H1 (cell line): Measurements from ENCODE around the gene MITF. TPM values are rescaled to one million over a fixed set of nuclear protein-coding genes. Genes with fewer than 3 reads are reported as not detected.

Experiments
- CTCF ChIA-PET: fragments of 300-600 bp; sonication (Branson Sonifier 250); formaldehyde crosslinking; loops from one replicate; lab custom pipeline; 2021; ENCODE audit not compliant: partially characterized antibody; lab: Charles Lee
- POLR2A ChIA-PET: fragments of 300-600 bp; sonication (Branson Sonifier 250); formaldehyde crosslinking; loops from one replicate; lab custom pipeline; 2021; ENCODE audit warnings: inconsistent platforms; ENCODE audit not compliant: partially characterized antibody; lab: Charles Lee
- DNase-seq, 2 experiments: peaks; one replicate each; pipeline versions ENCODE4 v3.0.0 to v3.0.0-alpha.2; 2010 to 2022; ENCODE audit warnings: low spot score in 2 of 2, low read depth in 1 of 2, mixed read lengths in 1 of 2
- FAIRE-seq: peaks from 2 replicates; lab custom pipeline; 2011; peaks lifted over from hg19 to GRCh38; lab: Jason Lieb, UNC
- H2AFZ ChIP-seq: 2 replicates; pipeline ENCODE4 v1.8.1; 2012; ENCODE audit warnings: low read length, inconsistent platforms
- H2AK5ac ChIP-seq: 2 replicates; pipeline ENCODE4 v1.6.1; 2013; ENCODE audit warnings: low read depth, low read length
- H2BK120ac ChIP-seq: replicated peaks from 2 replicates; pipeline ENCODE3; 2013; ENCODE audit warnings: low read depth, low read length, inconsistent platforms
- H2BK12ac ChIP-seq: 2 replicates; pipeline ENCODE4 v1.6.1; 2013; ENCODE audit warnings: low read depth, low read length
- H2BK15ac ChIP-seq: 2 replicates; pipeline ENCODE4 v1.6.1; 2013; ENCODE audit warnings: low read length
- H2BK20ac ChIP-seq: 2 replicates; pipeline ENCODE4 v1.6.1; 2013; ENCODE audit warnings: low read length
- H2BK5ac ChIP-seq: 2 replicates; pipeline ENCODE4 v1.6.1; 2013; ENCODE audit warnings: low read depth, low read length
- H3K14ac ChIP-seq: 2 replicates; pipeline ENCODE4 v1.6.1; 2013; ENCODE audit warnings: inconsistent platforms; ENCODE audit not compliant: insufficient read length
- H3K18ac ChIP-seq: 2 replicates; pipeline ENCODE4 v1.6.1; 2013; ENCODE audit warnings: low read length; ENCODE audit errors: extremely low read depth
- H3K23ac ChIP-seq: 2 replicates; pipeline ENCODE4 v1.6.1; 2013; ENCODE audit warnings: inconsistent platforms; ENCODE audit not compliant: insufficient read length
- H3K23me2 ChIP-seq: 2 replicates; pipeline ENCODE4 v1.6.1; 2013; ENCODE audit warnings: low read depth, low read length
- H3K27ac ChIP-seq: 2 replicates; pipeline ENCODE4 v1.6.1; 2011; ENCODE audit warnings: low read depth, low read length, inconsistent platforms
- H3K27me3 ChIP-seq, 4 experiments: replicated peaks in 1 of 4; 1 replicate in 1 of 4; 2 replicates in 3 of 4; pipeline versions ENCODE4 v1.6.1 to v1.8.1; 2011 to 2013; ENCODE audit warnings: low read length in 3 of 4, mild to moderate bottlenecking in 3 of 4, inconsistent platforms in 2 of 4, mixed read lengths in 2 of 4, moderate library complexity in 1 of 4; ENCODE audit not compliant: control insufficient read depth in 3 of 4, insufficient read depth in 3 of 4; ENCODE audit errors: extremely low read depth in 1 of 4
- H3K36me3 ChIP-seq, 4 experiments: 2 replicates each; pipeline versions ENCODE4 v1.6.1 to v1.8.1; 2011 to 2013; ENCODE audit warnings: mild to moderate bottlenecking in 4 of 4, low read length in 3 of 4, moderate library complexity in 2 of 4, control low read depth in 1 of 4, inconsistent platforms in 1 of 4; ENCODE audit not compliant: insufficient read depth in 4 of 4, control insufficient read depth in 2 of 4
- H3K4ac ChIP-seq: replicated peaks from 2 replicates; pipeline ENCODE3; 2013; ENCODE audit warnings: low read length, low read depth, mixed read lengths, inconsistent platforms; ENCODE audit not compliant: insufficient read length
- H3K4me1 ChIP-seq, 4 experiments: replicated peaks in 1 of 4; 1 replicate in 1 of 4; 2 replicates in 3 of 4; pipeline versions ENCODE4 v1.6.1 to v1.8.1; 2011 to 2013; ENCODE audit warnings: low read length in 3 of 4, inconsistent platforms in 2 of 4, mixed read lengths in 1 of 4; ENCODE audit not compliant: insufficient read depth in 4 of 4, control insufficient read depth in 3 of 4
- H3K4me2 ChIP-seq, 2 experiments: 2 replicates each; pipeline versions ENCODE4 v1.6.1 to v1.8.1; 2011 to 2013; ENCODE audit warnings: low read depth in 2 of 2, low read length in 2 of 2, control low read depth in 1 of 2, inconsistent platforms in 1 of 2, mild to moderate bottlenecking in 1 of 2; ENCODE audit not compliant: insufficient read depth in 1 of 2
- H3K4me3 ChIP-seq, 4 experiments: fragments of 200-600, 300-600 bp in 1 of 4; sonication (generic), shearing (Covaris generic), sonication (Bioruptor Twin) in 1 of 4; 2 replicates each; pipeline versions ENCODE4 v1.5.1 to v1.8.1; 2011 to 2016; ENCODE audit warnings: low read length in 4 of 4, low read depth in 3 of 4, control low read depth in 2 of 4, inconsistent platforms in 2 of 4, mild to moderate bottlenecking in 2 of 4, mixed read lengths in 1 of 4, moderate library complexity in 1 of 4; ENCODE audit not compliant: insufficient read depth in 2 of 4; ENCODE audit errors: extremely low read depth in 1 of 4
- H3K56ac ChIP-seq: replicated peaks from 2 replicates; pipeline ENCODE3; 2013; ENCODE audit warnings: low read depth, mild to moderate bottlenecking, mixed read lengths, low read length, inconsistent platforms; ENCODE audit not compliant: insufficient read length
- H3K79me1 ChIP-seq: 2 replicates; pipeline ENCODE4 v1.6.1; 2013; ENCODE audit warnings: low read depth, low read length, control low read depth
- H3K79me2 ChIP-seq, 2 experiments: 2 replicates each; pipeline versions ENCODE4 v1.6.1 to v1.8.1; 2012 to 2013; ENCODE audit warnings: low read length in 2 of 2, mild to moderate bottlenecking in 2 of 2, inconsistent platforms in 1 of 2; ENCODE audit not compliant: insufficient read depth in 2 of 2, control insufficient read depth in 1 of 2
- H3K9ac ChIP-seq, 4 experiments: replicated peaks in 1 of 4; 1 replicate in 1 of 4; 2 replicates in 3 of 4; pipeline versions ENCODE4 v1.6.1 to v1.8.1; 2011 to 2013; ENCODE audit warnings: low read depth in 3 of 4, low read length in 3 of 4, control low read depth in 2 of 4, mild to moderate bottlenecking in 2 of 4, moderate library complexity in 2 of 4, inconsistent platforms in 1 of 4; ENCODE audit errors: extremely low read depth in 1 of 4
- H3K9me3 ChIP-seq, 2 experiments: 2 replicates each; pipeline versions ENCODE4 v1.6.1 to v1.8.1; 2012 to 2013; ENCODE audit warnings: mild to moderate bottlenecking in 2 of 2, moderate library complexity in 2 of 2, control low read depth in 1 of 2, inconsistent platforms in 1 of 2, low read depth in 1 of 2, low read length in 1 of 2, mixed read lengths in 1 of 2; ENCODE audit not compliant: insufficient read depth in 2 of 2
- H4K20me1 ChIP-seq, 2 experiments: replicated peaks in 1 of 2; 2 replicates each; pipeline versions ENCODE3 to v1.8.1; 2011 to 2013; ENCODE audit warnings: inconsistent platforms in 2 of 2, low read length in 2 of 2, mild to moderate bottlenecking in 1 of 2; ENCODE audit not compliant: insufficient read depth in 2 of 2, control insufficient read depth in 1 of 2
- H4K5ac ChIP-seq: 2 replicates; pipeline ENCODE4 v1.6.1; 2013; ENCODE audit warnings: low read length, low read depth, mixed read lengths, inconsistent platforms; ENCODE audit not compliant: insufficient read length
- H4K8ac ChIP-seq: 2 replicates; pipeline ENCODE4 v1.8.0; 2013; ENCODE audit warnings: mild to moderate bottlenecking, moderate library complexity, low read length, inconsistent platforms; ENCODE audit not compliant: insufficient read depth; ENCODE audit errors: extremely low read depth
- H4K91ac ChIP-seq: replicated peaks from 2 replicates; pipeline ENCODE3; 2013; ENCODE audit warnings: low read length, mixed read lengths, inconsistent platforms; ENCODE audit not compliant: insufficient read length
- ASH2L ChIP-seq: fragments of 200-600, 300-600 bp; sonication (generic); IDR thresholded peaks from one replicate; pipeline ENCODE4 v1.7.1; 2017; ENCODE audit warnings: low read length
- BACH1 ChIP-seq: IDR thresholded peaks from 2 replicates; pipeline ENCODE4 v1.6.1; 2012; ENCODE audit warnings: low read length, improper control_type of control experiment
- BRCA1 ChIP-seq: IDR thresholded peaks from 2 replicates; pipeline ENCODE4 v1.6.1; 2012; ENCODE audit warnings: low read depth, low read length, improper control_type of control experiment
- EP300 ChIP-seq, 2 experiments: IDR thresholded peaks; 1 replicate in 1 of 2; 2 replicates in 1 of 2; pipeline ENCODE4 v1.6.1; 2011 to 2012; ENCODE audit warnings: low read depth in 2 of 2, low read length in 2 of 2, mild to moderate bottlenecking in 2 of 2, borderline replicate concordance in 1 of 2, inconsistent platforms in 1 of 2, moderate library complexity in 1 of 2
- KDM4A ChIP-seq: IDR thresholded peaks from one replicate; pipeline ENCODE4 v1.7.1; 2012; ENCODE audit warnings: low read depth, mild to moderate bottlenecking, moderate library complexity, low read length, inconsistent platforms; ENCODE audit not compliant: severe bottlenecking
- KDM5A ChIP-seq: fragments of 200-600 bp; IDR thresholded peaks from 2 replicates; pipeline ENCODE4 v1.7.1; 2012; ENCODE audit warnings: mild to moderate bottlenecking, low read length, inconsistent platforms, mixed read lengths
- NRF1 ChIP-seq: IDR thresholded peaks from 2 replicates; pipeline ENCODE4 v1.6.1; 2011; ENCODE audit warnings: mild to moderate bottlenecking, low read depth, low read length, improper control_type of control experiment
- RAD21 ChIP-seq, 2 experiments: IDR thresholded peaks in 1 of 2; conservative IDR thresholded peaks in 1 of 2; 2 replicates each; pipeline ENCODE4 v1.6.1; 2011; ENCODE audit warnings: low read depth in 2 of 2, low read length in 2 of 2, improper control_type of control experiment in 1 of 2, inconsistent platforms in 1 of 2, mild to moderate bottlenecking in 1 of 2, moderate library complexity in 1 of 2
- SP1 ChIP-seq: IDR thresholded peaks from 2 replicates; pipeline ENCODE4 v1.6.1; 2011; ENCODE audit warnings: low read depth, low read length
- SUZ12 ChIP-seq: fragments of 200-600 bp; sonication (generic); IDR thresholded peaks from 2 replicates; pipeline ENCODE4 v1.6.1; 2012; ENCODE audit warnings: mild to moderate bottlenecking, inconsistent platforms, low read length, moderate library complexity, mixed read lengths
- TBP ChIP-seq: IDR thresholded peaks from 2 replicates; pipeline ENCODE4 v1.6.1; 2011; ENCODE audit warnings: low read depth, low read length, improper control_type of control experiment
- WGBS, 2 experiments: shearing (Covaris generic) in 1 of 2; methylation state at CpG; one replicate each; pipeline versions ENCODE4 v1.1.6 to v1.1.7; 2013 to 2015; ENCODE audit warnings: low lambda C conversion rate in 2 of 2, mixed read lengths in 2 of 2, inconsistent platforms in 1 of 2, low coverage in 1 of 2, missing lambda C conversion rate in 1 of 2; ENCODE audit not compliant: insufficient replicate concordance in 2 of 2, insufficient coverage in 1 of 2, insufficient read length in 1 of 2; ENCODE audit errors: extremely low coverage in 1 of 2, missing lambda C conversion rate in 1 of 2; 5-methylcytosine and 5-hydroxymethylcytosine counted together
- polyA plus RNA-seq, 7 experiments: library from polyadenylated mRNA; depleted of rRNA in 3 of 7; stranded (reverse) in 5 of 7; unstranded in 2 of 7; fragments of >200 nt in 5 of 7; fragments of 200-250 nt in 2 of 7; gene quantifications; 1 replicate in 5 of 7; 2 replicates in 1 of 7; 4 replicates in 1 of 7; pipeline versions ENCODE4 v1.2.1 to v1.2.3, GENCODE V29; 2011 to 2013; ENCODE audit warnings: missing spikeins in 2 of 7, mixed read lengths in 2 of 7
- total RNA-seq: library from RNA; stranded (reverse); fragmentation: NEBNext Ultra II Directional; extraction: Animal tissue kit (Norgen Biotek cat#: 25700); gene quantifications from 2 replicates; pipeline ENCODE4 v1.2.1, GENCODE V29; 2021
- TF ChIP-seq, protein P1 (sequence below): IDR thresholded peaks from 2 replicates; pipeline ENCODE4 v1.6.1; 2012; ENCODE audit warnings: inconsistent platforms

Gene MITF
- total and polyA plus RNA-seq, 2 of the 8 experiments (the other 6 are each of a cell fraction or from before 2014, with no cell fraction given), result 0.53 to 1.4 TPM

DNA sequence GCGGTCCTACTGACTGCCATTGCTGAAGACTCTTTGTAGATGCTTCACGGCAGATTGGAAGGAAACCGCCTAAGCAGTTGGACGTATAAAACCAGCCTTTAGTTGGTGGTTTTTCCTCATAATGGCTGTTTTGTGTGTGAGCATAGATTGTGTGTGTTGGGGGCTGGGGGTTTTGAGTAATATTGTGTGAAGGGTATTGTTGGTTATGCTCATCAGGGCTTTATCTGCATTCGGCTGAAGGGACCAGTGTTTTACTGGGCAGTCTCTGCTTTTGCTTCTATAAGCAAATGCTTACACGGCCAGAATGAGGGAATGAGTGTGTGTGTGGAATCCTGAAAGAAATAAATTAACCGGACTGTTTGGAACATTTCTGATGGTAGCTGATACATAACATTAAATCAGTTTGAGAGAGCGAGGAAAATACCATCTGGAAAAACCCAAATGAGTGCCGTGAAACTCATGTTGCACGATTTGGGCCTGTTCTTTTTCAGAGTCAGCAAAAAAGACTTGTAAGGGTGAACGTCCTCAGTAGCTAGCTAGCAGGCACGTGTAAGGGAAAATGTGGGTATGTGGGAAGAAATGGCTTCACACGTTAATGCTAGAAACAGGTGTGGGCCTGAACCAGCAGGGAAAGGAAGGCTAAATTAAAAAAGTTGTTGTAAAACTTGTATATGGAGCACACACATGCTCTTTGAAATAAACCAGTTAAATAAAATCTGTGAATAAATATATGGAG is 1.9 kb downstream of the MITF start:
- no peak overlapping the region for H3K23ac ChIP-seq
- H3K79me1 ChIP-seq, result no peaks in the 10 kb centered on the region
- H3K79me2 ChIP-seq, result no peaks in the 10 kb centered on the region
- peaks cover 0 to 5% (median 1%) of the 10 kb centered on the region in 4 experiments; a peak in 4 of 7 replicates for H3K4me1 ChIP-seq
- no peak overlapping the region for H3K56ac ChIP-seq
- no peak overlapping the region for H3K4me3 ChIP-seq
- H4K8ac ChIP-seq, result no peak overlapping the region
- FAIRE-seq (no peak), DNase-seq (no peak)
- H2BK15ac ChIP-seq, result no peak overlapping the region
- no peaks in the 10 kb centered on the region for H3K36me3 ChIP-seq
- no peak overlapping the region for H4K5ac ChIP-seq
- no peaks in the 10 kb centered on the region for H3K9me3 ChIP-seq
- ChIA-PET POLR2A (interaction anchor here (0.6 kb wide), 1 partner anchor 28 kb away, joined by 3 read pairs; no protein-coding TSS in a partner anchor), CTCF (no interaction called here)
- H3K14ac ChIP-seq, result no peak overlapping the region
- no peak overlapping the region for H2BK20ac ChIP-seq
- peaks cover 13% of the 10 kb centered on the region; the same call in 1 of the 2 replicates for H3K23me2 ChIP-seq
- peak overlapping the region in 1 of 2 experiments; percentile 83; a peak in 1 of 4 replicates for H3K4me2 ChIP-seq
- WGBS, 2 experiments, result 84% methylated on average over 13 of the region's 13 CpGs; no CpG with 5 or more reads in 1 of the 2 experiments
- H2AK5ac ChIP-seq, result no peak overlapping the region
- no peak overlapping the region for H3K27ac ChIP-seq
- no peak overlapping the region for H2AFZ ChIP-seq
- no peak overlapping the region for H2BK5ac ChIP-seq
- H2BK120ac ChIP-seq, result no peak overlapping the region
- H4K91ac ChIP-seq, result no peak overlapping the region
- no peak overlapping the region for H3K18ac ChIP-seq
- H3K9ac ChIP-seq, result no peak overlapping the region
- H4K20me1 ChIP-seq, result no peaks in the 10 kb centered on the region
- H2BK12ac ChIP-seq, result no peak overlapping the region
- no peak overlapping the region for H3K4ac ChIP-seq
- H3K27me3 ChIP-seq, result peaks cover 0 to 22% (median 14%) of the 10 kb centered on the region in 4 experiments; a peak in 5 of 7 replicates
- TF ChIP-seq, protein P1, sequence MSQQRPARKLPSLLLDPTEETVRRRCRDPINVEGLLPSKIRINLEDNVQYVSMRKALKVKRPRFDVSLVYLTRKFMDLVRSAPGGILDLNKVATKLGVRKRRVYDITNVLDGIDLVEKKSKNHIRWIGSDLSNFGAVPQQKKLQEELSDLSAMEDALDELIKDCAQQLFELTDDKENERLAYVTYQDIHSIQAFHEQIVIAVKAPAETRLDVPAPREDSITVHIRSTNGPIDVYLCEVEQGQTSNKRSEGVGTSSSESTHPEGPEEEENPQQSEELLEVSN, result no peak
- TF ChIP-seq RAD21 (IDR thresholded peaks at IDR 0.05 in 1 of 2, conservative IDR thresholded peaks at IDR 0.05 in 1 of 2; ENCODE audit: low read depth in 2 of 2, low read length in 2 of 2) (no peak), KDM5A (no peak), SP1 (no peak), TBP (no peak), BACH1 (no peak), NRF1 (no peak), SUZ12 (no peak), KDM4A (no peak), BRCA1 (no peak), EP300 (IDR thresholded peaks at IDR 0.05; ENCODE audit: borderline replicate concordance in 1 of 2, low read depth in 2 of 2, low read length in 2 of 2) (no peak), ASH2L (no peak)
